Activated CD4-positive, alpha-beta T cell treated with anti-CD3 and anti-CD28 coated beads, Interleukin-2, amount 10 ng/mL, durations not matched to agents 24 days and 14 days (primary cell): ENCODE results near the gene UQCRH. TPM values are rescaled to one million over a fixed set of nuclear protein-coding genes. Genes with fewer than 3 reads are reported as not detected.
"Not testable (repeated sequence)": the region's sequence is repeated elsewhere in the genome, so short reads cannot be mapped to it uniquely, and the experiment has no call there.

Experiments used
- DNase-seq: peaks from one replicate; pipeline ENCODE4 v3.0.0; 2022
- H3K27ac Mint-ChIP-seq: one replicate; pipeline ENCODE4 v1.8.0; 2022; ENCODE audit warnings: mild to moderate bottlenecking, mixed read lengths
- H3K27me3 Mint-ChIP-seq: one replicate; pipeline ENCODE4 v1.8.0; 2022; ENCODE audit warnings: mixed read lengths
- H3K36me3 Mint-ChIP-seq: one replicate; pipeline ENCODE4 v1.8.0; 2022; ENCODE audit warnings: low read depth, mild to moderate bottlenecking, mixed read lengths
- H3K4me1 Mint-ChIP-seq: one replicate; pipeline ENCODE4 v1.8.0; 2021; ENCODE audit warnings: mixed read lengths
- H3K4me3 Mint-ChIP-seq: one replicate; pipeline ENCODE4 v1.8.0; 2022; ENCODE audit warnings: mild to moderate bottlenecking, moderate library complexity, mixed read lengths
- H3K9me3 Mint-ChIP-seq: one replicate; pipeline ENCODE4 v1.8.0; 2021; ENCODE audit warnings: mixed read lengths
- intact Hi-C: fragments of 100-400 bp; cut with micrococcal nuclease; formaldehyde crosslinking; loops from one replicate; pipeline ENCODE4 v1.15.1; 2023
- total RNA-seq: library from RNA; stranded (reverse); gene quantifications from 2 replicates; pipeline ENCODE4 v1.2.3, GENCODE V29; 2022

Gene UQCRH
- total RNA-seq, 1 donor from 2014 or later = 283 TPM

DNA sequence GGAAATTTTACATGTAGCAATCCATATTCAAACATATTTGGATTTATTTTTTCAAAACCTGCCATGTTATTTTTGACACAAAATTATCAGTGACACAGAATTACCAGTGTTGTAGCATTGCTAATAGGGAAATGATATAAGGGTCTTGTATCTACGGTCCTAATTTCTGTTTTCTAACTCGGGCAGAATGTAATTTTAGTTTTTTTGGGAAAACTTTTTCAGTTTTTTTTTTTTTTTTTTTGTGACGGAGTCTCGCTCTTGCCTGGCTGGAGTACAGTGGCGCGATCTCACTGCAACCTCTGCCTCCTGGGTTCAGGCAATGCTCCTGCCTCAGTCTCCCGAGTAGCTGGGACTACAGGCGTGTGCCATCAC lies 2.6 kb downstream of the UQCRH start:
- Mint-ChIP-seq H3K9me3 (no peaks in the 10 kb centered on the region), H3K27ac (no peak overlapping the region), H3K27me3 (no peaks in the 10 kb centered on the region), H3K4me1 (peaks cover 29% of the 10 kb centered on the region), H3K4me3 (peak overlapping the region; percentile 48), H3K36me3 (peaks cover 45% of the 10 kb centered on the region)
- no peak for DNase-seq
- intact Hi-C loops = no loop called here

DNA sequence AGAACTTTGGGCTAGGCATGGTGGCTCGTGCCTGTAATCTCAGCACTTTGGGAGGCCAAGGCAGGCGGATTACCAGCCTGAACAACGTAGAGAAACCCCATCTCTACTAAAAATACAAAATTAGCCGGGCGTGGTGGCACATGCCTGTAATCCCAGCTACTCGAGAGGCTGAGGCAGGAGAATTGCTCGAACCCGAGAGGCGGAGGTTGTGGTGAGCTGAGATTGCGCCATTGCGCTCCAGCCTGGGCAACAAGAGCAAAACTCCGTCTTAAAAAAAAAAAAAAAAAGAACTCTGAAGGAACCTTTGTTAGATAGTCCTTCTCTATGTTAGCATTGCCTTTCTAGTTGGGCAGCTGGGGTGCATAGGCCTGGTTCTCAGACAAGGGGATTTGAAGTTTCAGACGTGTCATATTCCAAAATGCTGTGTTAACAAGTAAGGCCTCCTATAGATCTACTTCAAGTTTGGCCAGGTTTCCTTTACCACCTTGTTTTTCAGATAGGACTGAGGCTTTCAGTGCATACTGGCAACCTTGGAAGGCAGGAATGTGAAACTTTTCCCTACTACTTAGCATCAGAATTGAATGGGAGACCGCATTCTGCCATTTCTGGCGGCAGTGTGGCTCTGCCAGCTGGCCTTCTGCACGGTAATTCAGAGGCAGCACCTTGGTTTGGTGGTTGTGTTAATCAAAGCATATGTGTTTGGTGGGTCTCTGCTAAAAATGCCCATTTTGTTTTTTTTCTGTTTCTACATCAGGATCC lies 6.1 kb downstream of the UQCRH start:
- no peaks in the 10 kb centered on the region for H3K9me3 Mint-ChIP-seq
- H3K4me3 Mint-ChIP-seq = no peak overlapping the region
- H3K27me3 Mint-ChIP-seq = no peaks in the 10 kb centered on the region
- intact Hi-C loops = no loop called here
- H3K27ac Mint-ChIP-seq = no peak overlapping the region
- DNase-seq = no peak
- peaks cover 56% of the 10 kb centered on the region for H3K36me3 Mint-ChIP-seq
- H3K4me1 Mint-ChIP-seq = peaks cover 22% of the 10 kb centered on the region

DNA sequence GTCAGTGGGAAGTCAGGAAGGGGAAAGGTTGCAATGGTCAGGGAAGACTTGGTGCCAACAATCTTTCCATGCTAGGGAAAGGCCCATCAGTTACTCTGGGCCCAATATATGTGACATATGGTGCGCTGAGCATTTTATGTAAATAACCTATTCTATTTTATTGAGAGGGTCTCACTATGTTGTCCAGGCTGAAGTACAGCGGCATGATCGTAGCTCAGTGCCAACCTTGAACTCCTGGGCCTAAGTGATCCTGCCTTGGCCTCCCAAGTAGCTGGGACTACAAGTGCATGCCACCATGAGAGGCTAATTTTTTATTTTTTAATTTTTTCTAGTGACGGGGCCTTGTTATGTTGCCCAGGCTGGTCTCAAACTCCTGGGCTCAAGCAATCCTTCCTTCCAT lies 6.8 kb downstream of the UQCRH start:
- peaks cover 19% of the 10 kb centered on the region for H3K4me1 Mint-ChIP-seq
- H3K4me3 Mint-ChIP-seq = no peak overlapping the region
- H3K27me3 Mint-ChIP-seq = no peaks in the 10 kb centered on the region
- no peak for DNase-seq
- no peaks in the 10 kb centered on the region for H3K9me3 Mint-ChIP-seq
- intact Hi-C loops = no loop called here
- no peak overlapping the region for H3K27ac Mint-ChIP-seq
- peaks cover 56% of the 10 kb centered on the region for H3K36me3 Mint-ChIP-seq

DNA sequence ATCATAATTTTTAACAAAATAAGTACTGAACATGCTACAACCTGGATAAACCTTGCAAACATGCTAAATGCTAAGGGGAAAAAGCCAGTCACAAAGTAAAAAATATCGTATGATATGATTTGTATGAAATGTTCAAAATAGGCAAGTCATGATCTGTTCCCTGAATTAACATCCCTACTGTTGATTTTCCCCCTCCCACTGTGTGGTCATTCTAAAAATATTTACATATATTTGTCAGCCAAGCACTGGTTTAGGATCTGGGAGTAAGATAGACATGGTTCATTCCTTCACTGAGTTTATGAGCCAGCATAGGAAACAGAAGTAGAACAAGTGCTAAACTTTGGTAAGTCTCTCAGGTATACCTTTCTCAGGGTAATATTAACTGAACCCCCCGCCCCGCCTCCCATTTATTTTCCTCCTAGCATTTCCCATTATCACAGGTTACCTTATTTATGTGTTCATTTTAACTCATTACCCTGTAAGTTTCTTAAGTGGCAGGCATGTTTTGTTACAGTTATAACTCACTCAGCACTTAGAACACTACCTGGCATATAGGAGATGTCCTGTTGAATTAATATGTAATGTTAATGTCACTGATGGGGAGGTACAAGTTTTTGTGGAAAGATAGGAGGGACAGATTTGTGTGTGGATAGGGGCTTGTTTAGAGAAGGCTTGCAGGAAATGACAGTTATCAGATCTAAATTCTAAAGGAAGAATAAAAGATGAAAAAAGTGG lies 12.3 kb downstream of the UQCRH start:
- H3K4me3 Mint-ChIP-seq = no peak overlapping the region
- DNase-seq = no peak

DNA sequence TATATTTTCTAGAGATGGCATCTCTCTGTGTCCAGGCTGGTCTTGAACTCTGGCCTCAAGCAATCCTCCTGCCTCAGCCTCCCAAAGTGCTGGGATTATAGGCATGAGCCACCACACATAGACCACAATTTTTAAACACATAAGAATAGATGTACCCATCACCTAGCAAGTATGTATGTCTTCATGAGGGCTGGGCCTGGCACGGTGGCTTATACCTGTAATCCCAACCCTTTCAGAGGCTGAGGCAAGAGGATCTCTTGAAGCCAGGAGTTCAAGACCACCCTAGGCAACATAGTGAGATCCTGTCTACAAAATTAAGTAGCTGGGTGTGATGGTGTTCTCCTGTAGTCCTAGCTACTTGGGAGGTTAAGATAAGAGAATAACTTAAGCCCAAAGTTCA lies 13.8 kb downstream of the UQCRH start:
- intact Hi-C loops = no loop called here
- Mint-ChIP-seq H3K36me3 (peaks cover 26% of the 10 kb centered on the region), H3K4me1 (peaks cover 2% of the 10 kb centered on the region), H3K27ac (no peak overlapping the region), H3K4me3 (no peak overlapping the region), H3K27me3 (no peaks in the 10 kb centered on the region), H3K9me3 (no peaks in the 10 kb centered on the region)
- no peak for DNase-seq

More for the DNA sequence above, 12.3 kb downstream of the UQCRH start:
- Mint-ChIP-seq H3K9me3 (no peaks in the 10 kb centered on the region), H3K27ac (peak overlapping the region; percentile 31), H3K27me3 (no peaks in the 10 kb centered on the region), H3K36me3 (peaks cover 39% of the 10 kb centered on the region), H3K4me1 (peaks cover 2% of the 10 kb centered on the region)
- intact Hi-C loops = no loop called here

DNA sequence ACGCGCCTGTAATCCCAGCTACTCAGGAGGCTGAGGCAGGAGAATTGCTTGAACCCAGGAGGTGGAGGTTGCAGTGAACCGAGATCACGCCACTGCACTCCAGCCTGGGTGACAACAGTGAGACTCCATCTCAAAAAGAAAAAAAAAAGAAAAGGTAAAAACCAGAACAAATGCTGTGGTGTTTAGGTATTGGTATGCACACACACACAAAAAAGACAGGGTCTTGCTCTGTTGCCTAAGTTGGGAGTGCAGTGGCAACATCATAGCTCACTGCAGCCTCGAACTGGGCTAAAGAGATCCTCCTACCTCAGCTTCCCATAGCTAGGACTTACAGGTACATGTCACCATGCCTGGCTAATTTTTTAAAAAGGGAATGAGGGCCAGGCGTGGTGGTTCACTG lies 15.8 kb downstream of the UQCRH start:
- H3K4me1 Mint-ChIP-seq, H3K4me3 Mint-ChIP-seq, intact Hi-C loops, H3K9me3 Mint-ChIP-seq, H3K27ac Mint-ChIP-seq, H3K27me3 Mint-ChIP-seq, DNase-seq: not testable (repeated sequence)
- peaks cover 17% of the 10 kb centered on the region for H3K36me3 Mint-ChIP-seq

DNA sequence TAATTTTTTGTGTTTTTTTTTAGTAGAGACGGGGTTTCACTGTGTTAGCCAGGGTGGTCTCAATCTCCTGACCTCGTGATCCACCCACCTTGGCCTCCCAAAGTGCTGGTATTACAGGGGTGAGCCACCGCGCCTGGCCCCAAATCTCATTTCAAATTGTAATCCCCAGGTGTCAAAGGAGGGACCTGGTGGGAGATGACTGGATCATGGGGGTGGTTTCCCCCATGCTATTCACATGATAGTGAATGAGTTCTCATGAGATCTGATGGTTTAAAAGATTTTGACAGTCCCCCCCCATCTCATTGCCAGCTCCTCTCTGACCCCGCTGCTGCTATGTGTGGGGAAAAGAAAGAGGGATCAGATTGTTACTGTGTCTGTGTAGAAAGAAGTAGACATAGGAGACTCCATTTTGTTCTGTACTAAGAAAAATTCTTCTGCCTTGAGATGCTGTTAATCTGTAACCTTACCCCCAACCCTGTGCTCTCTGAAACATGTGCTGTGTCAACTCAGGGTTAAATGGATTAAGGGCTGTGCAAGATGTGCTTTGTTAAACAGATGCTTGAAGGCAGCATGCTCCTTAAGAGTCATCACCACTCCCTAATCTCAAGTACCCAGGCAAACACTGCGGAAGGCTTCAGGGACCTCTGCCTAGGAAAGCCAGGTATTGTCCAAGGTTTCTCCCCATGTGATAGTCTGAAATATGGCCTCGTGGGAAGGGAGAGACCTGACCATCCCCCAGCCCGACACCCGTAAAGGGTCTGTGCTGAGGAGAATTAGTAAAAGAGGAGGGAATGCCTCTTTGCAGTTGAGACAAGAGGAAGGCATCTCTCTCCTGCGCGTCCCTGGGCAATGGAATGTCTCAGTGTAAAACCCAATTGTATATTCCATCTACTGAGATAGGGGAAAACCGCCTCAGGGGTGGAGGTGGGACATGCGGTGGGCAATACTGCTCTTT lies 16.7 kb downstream of the UQCRH start:
- H3K27ac Mint-ChIP-seq, DNase-seq, H3K9me3 Mint-ChIP-seq, H3K27me3 Mint-ChIP-seq, H3K4me3 Mint-ChIP-seq, H3K4me1 Mint-ChIP-seq, intact Hi-C loops: not testable (repeated sequence)
- H3K36me3 Mint-ChIP-seq = peaks cover 12% of the 10 kb centered on the region

DNA sequence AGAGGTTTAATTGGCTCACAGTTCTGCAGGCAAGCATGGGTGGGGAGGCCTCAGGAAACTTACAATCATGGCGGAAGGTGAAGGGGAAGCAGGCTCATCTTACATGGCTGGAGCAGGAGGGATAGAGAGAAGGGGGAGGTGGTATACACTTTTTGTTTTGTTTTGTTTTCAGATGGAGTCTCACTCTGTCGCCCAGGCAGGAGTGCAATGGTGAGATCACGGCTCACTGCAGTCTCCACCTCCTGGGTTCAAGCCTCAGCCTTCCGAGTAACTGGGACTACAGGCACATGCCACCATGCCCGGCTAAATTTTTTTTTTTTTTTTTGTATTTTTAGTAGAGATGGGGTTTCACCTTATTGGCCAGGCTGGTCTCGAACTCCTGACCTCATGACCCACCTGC lies 18.7 kb downstream of the UQCRH start:
- DNase-seq, H3K36me3 Mint-ChIP-seq, H3K9me3 Mint-ChIP-seq, H3K4me1 Mint-ChIP-seq, H3K27me3 Mint-ChIP-seq, H3K27ac Mint-ChIP-seq, intact Hi-C loops, H3K4me3 Mint-ChIP-seq: not testable (repeated sequence)

DNA sequence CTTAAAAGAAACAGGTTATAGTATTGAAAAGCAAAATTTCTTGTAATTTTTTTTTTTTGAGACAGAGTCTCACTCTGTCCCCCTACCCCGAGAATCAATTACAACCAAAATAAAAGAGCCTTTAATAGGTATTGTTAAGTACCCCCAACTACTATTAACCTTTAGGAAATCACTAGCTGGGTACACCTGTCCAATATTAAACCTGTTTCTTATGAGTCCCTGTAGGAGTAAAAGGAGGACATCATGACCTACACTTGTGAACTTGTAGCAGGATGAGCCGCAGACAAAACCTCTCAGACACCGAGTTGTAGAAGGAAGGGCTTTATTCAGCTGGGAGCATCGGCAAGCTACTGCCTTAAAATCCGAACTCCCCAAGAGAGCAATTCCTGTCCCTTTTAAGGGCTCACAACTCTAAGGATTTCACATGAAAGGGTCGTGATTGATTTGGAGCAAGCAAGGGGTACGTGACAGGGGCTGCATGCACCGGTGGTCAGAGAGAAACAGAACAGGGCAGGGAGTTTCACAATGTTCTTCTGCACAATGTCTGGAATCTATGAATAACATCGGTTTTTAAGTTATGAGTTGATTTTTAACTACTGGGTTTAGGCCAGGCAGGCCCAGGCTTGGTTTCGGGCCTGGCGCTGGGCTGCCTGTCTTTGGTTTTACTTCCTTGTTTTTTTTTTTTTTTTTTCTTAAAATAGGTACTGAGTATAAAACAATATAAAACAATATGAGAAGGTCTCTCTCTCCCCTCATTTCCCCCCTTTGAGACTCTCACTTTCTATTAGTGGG lies 22.0 kb downstream of the UQCRH start:
- intact Hi-C loops, H3K36me3 Mint-ChIP-seq, H3K27me3 Mint-ChIP-seq, H3K4me1 Mint-ChIP-seq, DNase-seq, H3K27ac Mint-ChIP-seq, H3K4me3 Mint-ChIP-seq, H3K9me3 Mint-ChIP-seq: not testable (repeated sequence)

DNA sequence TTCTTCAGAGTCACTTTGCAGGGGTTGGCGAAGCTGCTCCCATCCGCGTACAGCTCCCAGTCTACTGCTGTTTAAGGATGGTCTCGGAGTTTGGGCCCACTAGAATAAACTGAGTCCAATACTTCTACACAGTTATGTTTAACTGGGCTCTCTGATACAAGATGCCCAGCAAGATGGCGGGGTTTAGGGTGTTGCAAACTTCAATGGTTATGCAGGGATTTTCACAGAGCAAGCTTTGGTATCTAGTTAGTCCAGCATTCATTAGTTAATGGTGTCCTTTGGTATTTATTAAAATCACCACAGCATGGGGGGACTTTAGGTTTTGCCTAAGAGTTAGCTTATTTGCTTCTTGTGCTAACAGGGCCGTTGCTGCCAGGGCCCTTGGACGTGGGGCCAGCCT lies 24.7 kb downstream of the UQCRH start:
- H3K4me1 Mint-ChIP-seq, H3K9me3 Mint-ChIP-seq, H3K4me3 Mint-ChIP-seq, H3K36me3 Mint-ChIP-seq, H3K27me3 Mint-ChIP-seq, DNase-seq, intact Hi-C loops, H3K27ac Mint-ChIP-seq: not testable (repeated sequence)

DNA sequence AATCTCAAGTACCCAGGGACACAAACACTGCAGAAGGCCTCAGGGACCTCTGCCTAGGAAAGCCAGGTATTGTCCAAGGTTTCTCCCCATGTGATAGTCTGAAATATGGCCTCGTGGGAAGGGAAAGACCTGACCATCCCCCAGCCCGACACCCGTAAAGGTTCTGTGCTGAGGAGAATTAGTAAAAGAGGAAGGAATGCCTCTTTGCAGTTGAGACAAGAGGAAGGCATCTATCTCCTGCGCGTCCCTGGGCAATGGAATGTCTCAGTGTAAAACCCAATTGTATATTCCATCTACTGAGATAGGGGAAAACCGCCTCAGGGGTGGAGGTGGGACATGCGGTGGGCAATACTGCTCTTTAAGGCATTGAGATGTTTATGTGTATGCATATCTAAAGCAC lies 26.3 kb downstream of the UQCRH start:
- DNase-seq, H3K4me1 Mint-ChIP-seq, intact Hi-C loops, H3K36me3 Mint-ChIP-seq, H3K4me3 Mint-ChIP-seq, H3K27me3 Mint-ChIP-seq, H3K9me3 Mint-ChIP-seq, H3K27ac Mint-ChIP-seq: not testable (repeated sequence)

DNA sequence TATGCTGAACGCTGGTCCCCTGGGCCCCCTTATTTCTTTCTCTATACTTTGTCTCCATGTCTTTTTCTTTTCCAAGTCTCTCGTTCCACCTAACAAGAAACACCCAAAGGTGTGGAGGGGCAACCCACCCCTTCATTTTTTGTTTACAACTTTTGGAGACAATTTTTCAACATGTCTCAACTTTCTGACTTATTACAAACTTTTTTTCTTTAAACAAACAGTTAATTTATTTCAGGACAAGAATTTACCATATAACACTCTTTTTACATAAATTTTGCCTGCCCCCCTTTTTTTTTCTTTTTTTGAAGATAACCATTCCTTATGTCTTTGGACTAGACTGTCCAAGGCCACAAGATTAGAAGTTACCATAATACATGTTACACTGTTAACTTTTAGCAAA lies 26.9 kb downstream of the UQCRH start:
- H3K4me3 Mint-ChIP-seq, DNase-seq, intact Hi-C loops, H3K27ac Mint-ChIP-seq, H3K4me1 Mint-ChIP-seq, H3K27me3 Mint-ChIP-seq, H3K36me3 Mint-ChIP-seq, H3K9me3 Mint-ChIP-seq: not testable (repeated sequence)

DNA sequence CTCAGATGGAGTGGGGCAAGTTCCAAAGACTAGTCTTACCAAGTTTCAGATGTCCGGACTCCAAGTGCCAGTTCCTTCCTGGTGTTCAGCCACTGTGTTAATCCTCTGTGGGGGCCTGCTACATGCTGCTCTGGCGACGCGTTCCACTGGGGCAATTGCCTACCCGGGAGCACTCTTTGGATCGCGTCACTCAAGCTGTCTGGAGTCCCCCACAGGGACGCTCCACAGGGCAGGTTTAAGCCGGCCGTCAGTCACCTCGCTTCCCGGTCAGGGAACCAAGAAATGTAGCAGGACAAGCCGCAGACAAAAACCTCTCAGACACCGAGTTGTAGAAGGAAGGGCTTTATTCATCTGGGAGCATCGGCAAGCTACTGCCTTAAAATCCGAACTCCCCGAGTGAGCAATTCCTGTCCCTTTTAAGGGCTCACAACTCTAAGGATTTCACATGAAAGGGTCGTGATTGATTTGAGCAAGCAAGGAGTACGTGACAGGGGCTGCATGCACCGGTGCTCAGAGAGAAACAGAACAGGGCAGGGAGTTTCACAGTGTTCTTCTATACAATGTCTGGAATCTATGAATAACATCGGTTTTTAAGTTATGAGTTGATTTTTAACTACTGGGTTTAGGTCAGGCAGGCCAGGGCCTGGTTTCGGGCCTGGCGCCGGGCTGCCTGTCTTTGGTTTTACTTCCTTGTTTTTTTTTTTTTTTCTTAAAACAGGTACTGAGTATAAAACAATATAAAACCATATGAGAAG lies 28.5 kb downstream of the UQCRH start:
- H3K9me3 Mint-ChIP-seq, intact Hi-C loops, H3K27ac Mint-ChIP-seq, H3K27me3 Mint-ChIP-seq, H3K4me3 Mint-ChIP-seq, H3K36me3 Mint-ChIP-seq, H3K4me1 Mint-ChIP-seq, DNase-seq: not testable (repeated sequence)
